Activated naive CD4-positive, alpha-beta T cell treated with anti-CD3 and anti-CD28 coated beads for 36 hours (primary cell): Measurements from ENCODE around the gene ZBTB12. TPM values are rescaled to one million over a fixed set of nuclear protein-coding genes. Genes with fewer than 3 reads are reported as not detected.
"Not testable (repeated sequence)": the region's sequence is repeated elsewhere in the genome, so short reads cannot be mapped to it uniquely, and the experiment has no call there.

Experiments used
- CTCF ChIA-PET: fragments of 350-600 bp; sonication (Branson Sonifier 250); formaldehyde crosslinking; loops from one replicate; lab custom pipeline; 2021; ENCODE audit warnings: antibody characterized with exemption; lab: Charles Lee
- DNase-seq: peaks from one replicate; pipeline ENCODE4 v3.0.0-alpha.2; 2020
- H3K27ac Mint-ChIP-seq: one replicate; pipeline ENCODE4 v1.8.0; 2021; ENCODE audit warnings: mild to moderate bottlenecking, mixed read lengths
- H3K27me3 Mint-ChIP-seq: one replicate; pipeline ENCODE4 v1.8.0; 2021; ENCODE audit warnings: low read depth, mixed read lengths
- H3K36me3 Mint-ChIP-seq: one replicate; pipeline ENCODE4 v1.8.0; 2021; ENCODE audit warnings: low read depth, mixed read lengths
- H3K4me1 Mint-ChIP-seq: one replicate; pipeline ENCODE4 v1.8.0; 2021; ENCODE audit warnings: low read depth, mixed read lengths
- H3K4me3 Mint-ChIP-seq: one replicate; pipeline ENCODE4 v1.8.0; 2021; ENCODE audit warnings: mild to moderate bottlenecking, moderate library complexity, mixed read lengths
- H3K9me3 Mint-ChIP-seq: one replicate; pipeline ENCODE4 v1.8.0; 2021; ENCODE audit warnings: mixed read lengths
- intact Hi-C: fragments of 100-400 bp; cut with micrococcal nuclease; formaldehyde crosslinking; loops from one replicate; pipeline ENCODE4 v1.15.1; 2023
- total RNA-seq, 2 experiments: library from RNA; stranded (reverse); gene quantifications; one replicate each; pipeline ENCODE4 v1.2.3, GENCODE V29; 2021

The ZBTB12 gene
- total RNA-seq, 2 experiments from 2014 or later = 0.57 to 0.69 TPM

- no peaks in the 10 kb centered on the region for H3K27me3 Mint-ChIP-seq
- H3K4me1 Mint-ChIP-seq = no peaks in the 10 kb centered on the region
- CTCF ChIA-PET = interaction anchor here (0.6 to 2.7 kb wide), 2 partner anchors 17 to 247 kb away, joined by 4 to 8 read pairs; no protein-coding TSS in a partner anchor
- no peak overlapping the region for H3K4me3 Mint-ChIP-seq
- no peak for DNase-seq
- no peak overlapping the region for H3K27ac Mint-ChIP-seq
- no peaks in the 10 kb centered on the region for H3K36me3 Mint-ChIP-seq
- intact Hi-C loops = no loop called here
- H3K9me3 Mint-ChIP-seq = no peaks in the 10 kb centered on the region
These were observed 33.9 kb upstream of the ZBTB12 start for GRCh38 chr6:31935823-31936222.

- Mint-ChIP-seq H3K36me3 (no peaks in the 10 kb centered on the region), H3K4me1 (no peaks in the 10 kb centered on the region), H3K9me3 (no peaks in the 10 kb centered on the region), H3K4me3 (no peak overlapping the region), H3K27ac (no peak overlapping the region), H3K27me3 (no peaks in the 10 kb centered on the region)
- CTCF ChIA-PET = interaction anchor here (2.7 kb wide), 1 partner anchor 18 kb away, joined by 8 read pairs; no protein-coding TSS in a partner anchor
- no peak for DNase-seq
- intact Hi-C loops = no loop called here
These were observed 33.1 kb upstream of the ZBTB12 start for GRCh38 chr6:31935021-31935420.

DNA sequence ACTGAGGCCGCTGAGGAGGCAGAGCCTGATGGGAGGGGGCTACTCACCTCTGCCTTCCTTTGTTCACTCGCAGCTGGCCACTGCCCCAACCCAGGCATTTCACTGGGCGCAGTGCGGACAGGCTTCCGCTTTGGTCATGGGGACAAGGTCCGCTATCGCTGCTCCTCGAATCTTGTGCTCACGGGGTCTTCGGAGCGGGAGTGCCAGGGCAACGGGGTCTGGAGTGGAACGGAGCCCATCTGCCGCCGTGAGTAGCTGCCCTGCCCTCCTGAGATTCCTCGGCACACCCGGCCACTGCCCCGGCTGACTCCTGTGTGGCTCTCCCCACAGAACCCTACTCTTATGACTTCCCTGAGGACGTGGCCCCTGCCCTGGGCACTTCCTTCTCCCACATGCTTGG is 31.7 kb upstream of the ZBTB12 start:
- H3K4me1 Mint-ChIP-seq = no peaks in the 10 kb centered on the region
- no peaks in the 10 kb centered on the region for H3K27me3 Mint-ChIP-seq
- no peak for DNase-seq
- intact Hi-C loops = no loop called here
- no peaks in the 10 kb centered on the region for H3K9me3 Mint-ChIP-seq
- H3K4me3 Mint-ChIP-seq = no peak overlapping the region
- no peak overlapping the region for H3K27ac Mint-ChIP-seq
- CTCF ChIA-PET = no interaction called here
- no peaks in the 10 kb centered on the region for H3K36me3 Mint-ChIP-seq

GRCh38 chr6:31932137-31932536 is 30.3 kb upstream of the ZBTB12 start:
- CTCF ChIA-PET, H3K4me3 Mint-ChIP-seq, intact Hi-C loops, H3K27ac Mint-ChIP-seq, H3K4me1 Mint-ChIP-seq, H3K27me3 Mint-ChIP-seq, DNase-seq, H3K36me3 Mint-ChIP-seq, H3K9me3 Mint-ChIP-seq: not testable (repeated sequence)

DNA sequence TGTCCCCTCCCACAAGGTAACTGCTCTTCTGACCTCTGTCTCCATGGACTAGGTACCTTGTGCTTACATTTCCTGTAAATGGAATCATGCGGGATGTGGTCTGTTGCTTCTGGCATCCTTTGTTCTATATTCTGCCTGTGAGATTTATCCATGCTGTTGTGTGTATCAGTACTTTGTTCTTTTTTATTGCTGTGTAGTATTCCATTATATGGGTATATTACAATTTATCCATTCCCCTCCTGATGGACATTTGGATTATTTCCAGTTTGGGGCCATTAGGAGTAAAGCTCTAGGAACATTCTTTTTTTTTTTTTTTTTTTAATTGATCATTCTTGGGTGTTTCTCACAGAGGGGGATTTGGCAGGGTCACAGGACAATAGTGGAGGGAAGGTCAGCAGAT is 29.1 kb upstream of the ZBTB12 start:
- intact Hi-C loops = no loop called here
- Mint-ChIP-seq H3K36me3 (no peaks in the 10 kb centered on the region), H3K4me3 (no peak overlapping the region), H3K27ac (no peak overlapping the region), H3K9me3 (no peaks in the 10 kb centered on the region), H3K27me3 (no peaks in the 10 kb centered on the region), H3K4me1 (no peaks in the 10 kb centered on the region)
- no peak for DNase-seq
- CTCF ChIA-PET = interaction anchor here (0.5 kb wide), 1 partner anchor 37 kb away, joined by 3 read pairs; no protein-coding TSS in a partner anchor

GRCh38 chr6:31928672-31928939 is 26.7 kb upstream of the ZBTB12 start:
- DNase-seq = no peak
- no peaks in the 10 kb centered on the region for H3K4me1 Mint-ChIP-seq
- H3K27me3 Mint-ChIP-seq = no peaks in the 10 kb centered on the region
- no peaks in the 10 kb centered on the region for H3K9me3 Mint-ChIP-seq
- CTCF ChIA-PET = interaction anchor here (0.6 kb wide), 1 partner anchor 12 kb away, joined by 4 read pairs; no protein-coding TSS in a partner anchor
- H3K36me3 Mint-ChIP-seq = no peaks in the 10 kb centered on the region
- intact Hi-C loops = no loop called here
- no peak overlapping the region for H3K27ac Mint-ChIP-seq
- no peak overlapping the region for H3K4me3 Mint-ChIP-seq

DNA sequence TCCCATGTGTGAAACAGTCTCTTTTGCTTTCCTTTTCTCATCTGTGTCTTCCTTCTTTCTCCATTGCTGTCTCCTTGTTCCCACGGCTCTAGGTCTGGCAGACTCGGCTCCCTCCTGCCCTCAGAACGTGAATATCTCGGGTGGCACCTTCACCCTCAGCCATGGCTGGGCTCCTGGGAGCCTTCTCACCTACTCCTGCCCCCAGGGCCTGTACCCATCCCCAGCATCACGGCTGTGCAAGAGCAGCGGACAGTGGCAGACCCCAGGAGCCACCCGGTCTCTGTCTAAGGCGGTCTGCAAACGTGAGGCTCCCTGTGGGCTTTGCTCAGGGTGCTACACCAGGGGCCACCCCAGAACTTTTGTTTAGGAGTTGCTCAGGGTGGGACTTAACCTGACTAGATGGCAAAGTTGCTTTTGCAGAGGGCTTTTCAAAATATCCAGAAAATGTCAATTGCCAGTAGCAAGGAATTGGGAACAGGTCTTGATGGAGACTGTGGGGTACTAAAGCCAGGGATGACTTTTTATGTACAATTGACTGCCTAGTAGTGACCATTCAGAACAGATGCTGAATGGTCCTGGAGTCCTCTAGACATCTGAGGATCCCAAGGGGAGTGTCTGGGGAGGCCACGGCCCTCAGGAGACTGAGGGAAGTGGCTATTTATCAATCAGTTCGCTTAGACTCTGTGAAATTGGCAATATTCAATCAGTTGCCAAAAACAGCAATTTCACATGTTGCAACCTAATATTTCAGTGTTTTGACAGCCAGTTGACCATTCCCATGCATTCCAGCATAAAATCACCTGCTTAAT is 26.2 kb upstream of the ZBTB12 start:
- H3K9me3 Mint-ChIP-seq = no peaks in the 10 kb centered on the region
- H3K27me3 Mint-ChIP-seq = no peaks in the 10 kb centered on the region
- CTCF ChIA-PET = interaction anchor here (0.6 kb wide), 1 partner anchor 12 kb away, joined by 4 read pairs; no protein-coding TSS in a partner anchor
- no peaks in the 10 kb centered on the region for H3K4me1 Mint-ChIP-seq
- no peak for DNase-seq
- no peaks in the 10 kb centered on the region for H3K36me3 Mint-ChIP-seq
- H3K4me3 Mint-ChIP-seq = no peak overlapping the region
- intact Hi-C loops = no loop called here
- no peak overlapping the region for H3K27ac Mint-ChIP-seq

DNA sequence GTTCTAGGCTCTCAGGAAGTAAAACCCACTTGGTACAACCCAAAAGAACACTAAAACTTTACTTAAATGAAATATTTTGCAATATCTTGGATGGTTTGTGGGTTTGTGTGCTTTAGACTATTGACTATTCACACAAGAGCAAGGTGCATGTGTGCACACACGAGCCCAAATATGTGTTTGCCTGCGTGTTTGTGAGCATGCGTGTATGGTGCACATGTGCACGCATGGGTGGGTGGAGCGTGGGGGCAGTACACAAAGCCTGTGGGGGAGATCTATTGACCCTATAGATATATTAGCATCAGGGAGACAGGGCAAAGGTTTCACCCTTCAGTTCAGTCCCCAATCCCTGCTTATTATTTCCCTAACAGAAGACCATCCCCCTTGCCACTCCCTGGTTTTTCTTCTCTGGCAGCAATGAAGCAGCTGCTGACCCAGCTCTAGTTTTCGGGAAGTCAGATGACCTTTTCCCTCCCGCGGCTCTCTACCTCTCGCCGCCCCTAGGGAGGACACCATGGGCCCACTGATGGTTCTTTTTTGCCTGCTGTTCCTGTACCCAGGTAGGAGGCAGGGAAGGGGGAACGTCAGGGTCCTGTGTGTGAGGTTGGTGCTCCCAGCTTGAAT is 25.5 kb upstream of the ZBTB12 start, which contains the start of gene C2:
Gene C2, plus strand, starts transcription at position 476 of the 621 bp plus-strand sequence. Its CDS starts 36 bp downstream, at position 512.
- CTCF ChIA-PET = no interaction called here
- Mint-ChIP-seq H3K9me3 (no peaks in the 10 kb centered on the region), H3K4me1 (no peaks in the 10 kb centered on the region), H3K36me3 (no peaks in the 10 kb centered on the region), H3K4me3 (no peak within 1 kb of the TSS), H3K27ac (no peak within 1 kb of the TSS), H3K27me3 (no peaks in the 10 kb centered on the region)
- intact Hi-C loops = no loop called here
- no peak for DNase-seq

DNA sequence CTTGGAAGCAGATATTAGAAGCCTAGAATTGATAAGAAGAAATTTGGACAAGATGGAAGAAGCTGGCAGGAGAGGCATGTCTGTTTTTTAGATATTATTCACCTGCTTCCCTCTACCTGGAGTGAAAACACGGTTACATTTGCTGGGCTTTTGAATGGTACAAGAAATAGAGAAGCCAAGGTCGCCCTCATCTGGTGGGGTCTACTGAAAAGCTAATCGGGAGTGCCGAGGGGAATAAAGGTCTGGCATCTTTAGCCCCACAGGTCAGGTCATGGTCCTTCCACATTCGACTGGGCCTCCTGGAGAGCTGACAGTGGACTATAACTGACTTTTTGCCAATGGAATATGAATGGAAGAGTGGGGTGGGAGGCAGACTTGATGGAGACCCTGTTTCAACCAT is 21.1 kb upstream of the ZBTB12 start:
- Mint-ChIP-seq H3K4me3 (no peak overlapping the region), H3K27ac (no peak overlapping the region), H3K4me1 (no peaks in the 10 kb centered on the region), H3K9me3 (no peaks in the 10 kb centered on the region), H3K27me3 (no peaks in the 10 kb centered on the region), H3K36me3 (no peaks in the 10 kb centered on the region)
- CTCF ChIA-PET = interaction anchor here (0.7 to 1.7 kb wide), 3 partner anchors 24 to 242 kb away, joined by 3 to 4 read pairs (median 3); partner anchors contain the start of gene LY6G5C
- intact Hi-C loops = no loop called here
- peak; percentile 71 for DNase-seq

- Mint-ChIP-seq H3K36me3 (no peaks in the 10 kb centered on the region), H3K27ac (no peak overlapping the region)
- CTCF ChIA-PET = interaction anchor here (1.1 kb wide), 1 partner anchor 32 kb away, joined by 3 read pairs; no protein-coding TSS in a partner anchor
These were observed 18.9 kb upstream of the ZBTB12 start for GRCh38 chr6:31920811-31921210.

GRCh38 chr6:31919624-31920303 is 17.9 kb upstream of the ZBTB12 start:
- no peaks in the 10 kb centered on the region for H3K4me1 Mint-ChIP-seq
- no peak for DNase-seq
- CTCF ChIA-PET = interaction anchor here (0.5 to 1.1 kb wide), 2 partner anchors 33 to 133 kb away, joined by 3 read pairs; no protein-coding TSS in a partner anchor
- no peaks in the 10 kb centered on the region for H3K9me3 Mint-ChIP-seq
- intact Hi-C loops = no loop called here
- no peak overlapping the region for H3K27ac Mint-ChIP-seq
- H3K4me3 Mint-ChIP-seq = no peak overlapping the region
- no peaks in the 10 kb centered on the region for H3K36me3 Mint-ChIP-seq
- H3K27me3 Mint-ChIP-seq = no peaks in the 10 kb centered on the region

More at GRCh38 chr6:31920811-31921210, 18.9 kb upstream of the ZBTB12 start:
- no peak overlapping the region for H3K4me3 Mint-ChIP-seq
- no peaks in the 10 kb centered on the region for H3K4me1 Mint-ChIP-seq
- no peak for DNase-seq
- no peaks in the 10 kb centered on the region for H3K9me3 Mint-ChIP-seq
- H3K27me3 Mint-ChIP-seq = no peaks in the 10 kb centered on the region
- intact Hi-C loops = no loop called here

- intact Hi-C loops = no loop called here
- H3K36me3 Mint-ChIP-seq = no peaks in the 10 kb centered on the region
- no peak for DNase-seq
- H3K4me1 Mint-ChIP-seq = no peaks in the 10 kb centered on the region
- H3K4me3 Mint-ChIP-seq = no peak overlapping the region
- H3K27ac Mint-ChIP-seq = no peak overlapping the region
- CTCF ChIA-PET = interaction anchor here (0.6 kb wide), 1 partner anchor 33 kb away, joined by 3 read pairs; no protein-coding TSS in a partner anchor
- no peaks in the 10 kb centered on the region for H3K27me3 Mint-ChIP-seq
- H3K9me3 Mint-ChIP-seq = no peaks in the 10 kb centered on the region
These were observed 16.3 kb upstream of the ZBTB12 start for GRCh38 chr6:31918069-31918720.
